DOHH2 (cell line): Measurements from ENCODE around the gene SAAL1.

ENCODE experiments used
- CTCF ChIP-seq: fragments of 200-600 bp; sonication (generic); IDR thresholded peaks from one replicate; pipeline ENCODE4 v1.5.1; 2014; ENCODE audit warnings: antibody characterized with exemption, mild to moderate bottlenecking, low read depth, low read length; ENCODE audit not compliant: poor library complexity, severe bottlenecking
- EZH2phosphoT487 ChIP-seq: fragments of 200-600 bp; sonication (generic); IDR thresholded peaks from 2 replicates; pipeline ENCODE4 v1.6.1; 2017; ENCODE audit warnings: borderline replicate concordance, mild to moderate bottlenecking, antibody characterized with exemption, low read length, moderate library complexity, mixed read lengths

- no peak for TF ChIP-seq CTCF
- TF ChIP-seq EZH2phosphoT487, result no peak
Observed at GRCh38 chr11:18105086-18105801, 638 bp downstream of the SAAL1 start.
